ENCODE measurements around the gene C6orf132. TPM values are rescaled to one million over a fixed set of nuclear protein-coding genes. Genes with fewer than 3 reads are reported as not detected.

C6orf132 gene
- total and polyA plus RNA-seq, 2 of the 4 experiments (the other 2 are of a cell fraction): 0.72 to 1.7 TPM

DNA sequence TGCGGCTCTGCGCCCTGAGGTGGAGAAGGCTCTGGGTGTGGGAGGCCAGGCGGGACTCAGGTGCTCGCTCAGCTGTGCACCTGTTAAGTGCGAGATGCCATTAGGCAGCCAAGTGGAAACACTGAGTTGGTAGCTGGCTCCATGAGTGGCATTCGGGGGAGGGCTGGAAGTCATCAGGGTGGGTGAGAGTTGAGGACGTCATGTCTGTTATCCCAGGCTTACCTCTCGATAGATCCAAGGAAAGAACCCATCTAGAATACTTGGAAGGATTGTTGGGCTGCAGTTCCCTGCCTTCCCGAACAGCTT lies 50.7 kb downstream of the C6orf132 start:
- in situ Hi-C loops (cut with MboI; ENCODE audit: low sequenced_read_pairs) (loop anchor here (25.0 kb wide), 1 partner anchor 796 kb away; the partner anchor contains the start of gene RPL7L1), dilution Hi-C loops (cut with HindIII; ENCODE audit: low sequenced_read_pairs, unreplicated experiment) (no loop called here), intact Hi-C loops (cut with micrococcal nuclease) (no loop called here)
- Histone ChIP-seq H2AK5ac (ENCODE audit: low read depth, low read length) (no peak overlapping the region; the same call in 1 of the 2 replicates), H4K8ac (ENCODE audit: low read depth in 2 of 2, low read length in 2 of 2) (no peak overlapping the region), H3K9me1 (ENCODE audit: insufficient read depth, low read length) (peaks cover 3% of the 10 kb centered on the region), H3K18ac (ENCODE audit: low read depth, low read length) (no peak overlapping the region), H3K4me2 (ENCODE audit: low read depth, low read length) (no peak overlapping the region), H4K5ac (ENCODE audit: low read depth, low read length) (no peak overlapping the region), H2AFZ (replicated peaks; ENCODE audit: low read length, poor library complexity) (peak overlapping the region; percentile 63), H3K56ac (ENCODE audit: extremely low read depth, insufficient read depth, low read length) (no peak overlapping the region), H3K36me3 (ENCODE audit: control insufficient read depth, insufficient read depth, low read length) (no peaks in the 10 kb centered on the region), H2BK5ac (ENCODE audit: low read depth, low read length, poor library complexity, severe bottlenecking) (no peak overlapping the region), H4K91ac (ENCODE audit: insufficient read depth, low read depth, low read length) (no peak overlapping the region), H3K79me1 (ENCODE audit: low read depth in 1 of 2, low read length in 2 of 2) (no peaks in the 10 kb centered on the region), H3K4me3 (ENCODE audit: insufficient read depth, low read depth, low read length) (no peak overlapping the region), H3K4me1 (ENCODE audit: control insufficient read depth, insufficient read depth, low read length) (no peaks in the 10 kb centered on the region), H3K4ac (ENCODE audit: low read depth, low read length) (no peak overlapping the region), H3K14ac (replicated peaks; ENCODE audit: low read depth, low read length) (no peak overlapping the region), H2BK120ac (ENCODE audit: low read depth, low read length) (no peak overlapping the region), H2BK20ac (ENCODE audit: low read depth, low read length) (no peak overlapping the region), H3K23ac (ENCODE audit: low read depth, low read length) (no peak overlapping the region), H3K9me3 (ENCODE audit: control insufficient read depth, insufficient read depth, low read length) (no peaks in the 10 kb centered on the region), H3K9ac (ENCODE audit: low read depth, low read length) (no peak overlapping the region), H3K27me3 (ENCODE audit: control insufficient read depth, insufficient read depth, low read length) (peaks cover 2% of the 10 kb centered on the region; the same call in 1 of the 2 replicates), H2BK15ac (ENCODE audit: low read depth, low read length) (no peak overlapping the region), H4K20me1 (ENCODE audit: insufficient read depth, low read length) (no peaks in the 10 kb centered on the region), H3K27ac (ENCODE audit: insufficient read depth, low read length) (no peak overlapping the region), H2AK9ac (replicated peaks; ENCODE audit: low read depth, low read length, poor library complexity) (no peak overlapping the region)
- ChIA-PET CTCF (interaction anchor here (0.6 kb wide), 1 partner anchor 14 kb away, joined by 5 read pairs; no protein-coding TSS in a partner anchor), POLR2A (ENCODE audit: unreplicated experiment) (no interaction called here)
- ATAC-seq (ENCODE audit: low read depth) (no peak), DNase-seq (no peak)
- TF ChIP-seq POLR2A (IDR thresholded peaks at IDR 0.05; ENCODE audit: low read depth, low read length): no peak
- TF ChIP-seq FOS (IDR thresholded peaks at IDR 0.05; ENCODE audit: low read depth, low read length): no peak
- TF ChIP-seq CHD1 (IDR thresholded peaks at IDR 0.05; ENCODE audit: low read depth, low read length): no peak
- no peak for TF ChIP-seq MAFK (IDR thresholded peaks at IDR 0.05; ENCODE audit: low read depth, low read length)
- TF ChIP-seq RFX5 (IDR thresholded peaks at IDR 0.05; ENCODE audit: low read depth, low read length): no peak
- no peak for TF ChIP-seq RAD21 (IDR thresholded peaks at IDR 0.05; ENCODE audit: low read length)
- TF ChIP-seq NFE2L2 (IDR thresholded peaks at IDR 0.05; ENCODE audit: low read depth, low read length): no peak
- TF ChIP-seq, protein P1, sequence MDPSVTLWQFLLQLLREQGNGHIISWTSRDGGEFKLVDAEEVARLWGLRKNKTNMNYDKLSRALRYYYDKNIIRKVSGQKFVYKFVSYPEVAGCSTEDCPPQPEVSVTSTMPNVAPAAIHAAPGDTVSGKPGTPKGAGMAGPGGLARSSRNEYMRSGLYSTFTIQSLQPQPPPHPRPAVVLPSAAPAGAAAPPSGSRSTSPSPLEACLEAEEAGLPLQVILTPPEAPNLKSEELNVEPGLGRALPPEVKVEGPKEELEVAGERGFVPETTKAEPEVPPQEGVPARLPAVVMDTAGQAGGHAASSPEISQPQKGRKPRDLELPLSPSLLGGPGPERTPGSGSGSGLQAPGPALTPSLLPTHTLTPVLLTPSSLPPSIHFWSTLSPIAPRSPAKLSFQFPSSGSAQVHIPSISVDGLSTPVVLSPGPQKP (IDR thresholded peaks at IDR 0.05; ENCODE audit: borderline replicate concordance, low read depth, low read length): no peak
- 86% methylated on average over 3 of the region's 9 CpGs; no CpG with 5 or more reads in 1 of the 2 experiments for WGBS, 2 experiments (ENCODE audit: extremely low coverage in 2 of 2, insufficient read length in 1 of 2)
- BruUV-seq (replicated peaks): no TSS peak

Measured in IMR-90 (cell line).